Measurements from ENCODE around the gene HOXD13. TPM values are rescaled to one million over a fixed set of nuclear protein-coding genes. Genes with fewer than 3 reads are reported as not detected.

HOXD13 gene
- total RNA-seq, 4 donors from 2014 or later = not detected

- H3K36me3 ChIP-seq = no peaks in the 10 kb centered on the region
- intact Hi-C loops (cut with DNase I) = no loop called here
- H3K4me1 ChIP-seq = peaks cover 10 to 33% of the 10 kb centered on the region in 2 donors
- peak in 1 of 2 donors; percentile 35 for DNase-seq
- 2 to 3% methylated on average over 37 to 48 of the region's 85 CpGs for WGBS, 2 donors
- TF ChIP-seq POLR2A (IDR thresholded peaks at IDR 0.05) = no peak
- TF ChIP-seq, protein P1, sequence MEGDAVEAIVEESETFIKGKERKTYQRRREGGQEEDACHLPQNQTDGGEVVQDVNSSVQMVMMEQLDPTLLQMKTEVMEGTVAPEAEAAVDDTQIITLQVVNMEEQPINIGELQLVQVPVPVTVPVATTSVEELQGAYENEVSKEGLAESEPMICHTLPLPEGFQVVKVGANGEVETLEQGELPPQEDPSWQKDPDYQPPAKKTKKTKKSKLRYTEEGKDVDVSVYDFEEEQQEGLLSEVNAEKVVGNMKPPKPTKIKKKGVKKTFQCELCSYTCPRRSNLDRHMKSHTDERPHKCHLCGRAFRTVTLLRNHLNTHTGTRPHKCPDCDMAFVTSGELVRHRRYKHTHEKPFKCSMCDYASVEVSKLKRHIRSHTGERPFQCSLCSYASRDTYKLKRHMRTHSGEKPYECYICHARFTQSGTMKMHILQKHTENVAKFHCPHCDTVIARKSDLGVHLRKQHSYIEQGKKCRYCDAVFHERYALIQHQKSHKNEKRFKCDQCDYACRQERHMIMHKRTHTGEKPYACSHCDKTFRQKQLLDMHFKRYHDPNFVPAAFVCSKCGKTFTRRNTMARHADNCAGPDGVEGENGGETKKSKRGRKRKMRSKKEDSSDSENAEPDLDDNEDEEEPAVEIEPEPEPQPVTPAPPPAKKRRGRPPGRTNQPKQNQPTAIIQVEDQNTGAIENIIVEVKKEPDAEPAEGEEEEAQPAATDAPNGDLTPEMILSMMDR (IDR thresholded peaks at IDR 0.05) = no peak
- peak within 1 kb of the TSS in 1 of 3 donors; percentile 9 for H3K4me3 ChIP-seq (replicated peaks in 1 of 3)
- no peaks in the 10 kb centered on the region for H3K9me3 ChIP-seq
- H3K27me3 ChIP-seq = peaks cover 74% of the 10 kb centered on the region
- no peak within 1 kb of the TSS for H3K27ac ChIP-seq
Measured at GRCh38 chr2:176106581-176107539, 14.3 kb downstream of the HOXD13 start, which contains the start of gene HOXD11. TSS of gene HOXD11 (plus strand) at chr2:176107280. CDS start at chr2:176107356, 76 bp downstream.

DNA sequence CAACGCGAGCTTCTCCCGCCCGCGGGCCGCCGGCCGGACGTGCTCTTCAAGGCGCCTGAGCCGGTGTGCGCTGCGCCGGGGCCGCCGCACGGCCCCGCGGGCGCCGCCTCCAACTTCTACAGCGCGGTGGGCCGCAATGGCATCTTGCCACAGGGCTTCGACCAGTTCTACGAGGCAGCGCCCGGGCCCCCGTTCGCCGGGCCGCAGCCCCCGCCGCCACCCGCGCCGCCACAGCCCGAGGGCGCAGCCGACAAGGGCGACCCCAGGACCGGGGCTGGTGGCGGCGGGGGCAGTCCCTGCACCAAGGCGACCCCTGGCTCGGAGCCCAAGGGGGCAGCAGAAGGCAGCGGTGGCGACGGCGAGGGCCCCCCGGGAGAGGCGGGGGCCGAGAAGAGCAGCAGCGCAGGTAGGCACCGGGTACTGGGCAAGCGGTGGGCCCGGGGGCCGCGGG is 15.2 kb downstream of the HOXD13 start:
- intact Hi-C loops (cut with DNase I) = no loop called here
- no peaks in the 10 kb centered on the region for H3K9me3 ChIP-seq
- TF ChIP-seq, protein P1 (IDR thresholded peaks at IDR 0.05) = no peak
- TF ChIP-seq POLR2A (IDR thresholded peaks at IDR 0.05) = no peak
- H3K4me3 ChIP-seq (replicated peaks in 1 of 3) = no peak overlapping the region
- no peaks in the 10 kb centered on the region for H3K36me3 ChIP-seq
- H3K27ac ChIP-seq = no peak overlapping the region
- peaks cover 76% of the 10 kb centered on the region for H3K27me3 ChIP-seq
- H3K4me1 ChIP-seq = peaks cover 10 to 33% of the 10 kb centered on the region in 2 donors
- WGBS, 2 donors = 0% methylated on average over 5 to 8 of the region's 59 CpGs
- DNase-seq = no peak

GRCh38 chr2:176109192-176109901 is 16.8 kb downstream of the HOXD13 start:
- H3K4me1 ChIP-seq = peaks cover 7 to 31% of the 10 kb centered on the region in 2 donors
- intact Hi-C loops (cut with DNase I) = no loop called here
- DNase-seq = no peak
- TF ChIP-seq, protein P1 (IDR thresholded peaks at IDR 0.05) = no peak
- TF ChIP-seq POLR2A (IDR thresholded peaks at IDR 0.05) = no peak
- no peaks in the 10 kb centered on the region for H3K36me3 ChIP-seq
- no peak overlapping the region for H3K27ac ChIP-seq
- 12 to 13% methylated on average over 26 of the region's 26 CpGs for WGBS, 2 donors
- H3K4me3 ChIP-seq (replicated peaks in 1 of 3) = no peak overlapping the region
- peaks cover 74% of the 10 kb centered on the region for H3K27me3 ChIP-seq
- H3K9me3 ChIP-seq = no peaks in the 10 kb centered on the region

DNA sequence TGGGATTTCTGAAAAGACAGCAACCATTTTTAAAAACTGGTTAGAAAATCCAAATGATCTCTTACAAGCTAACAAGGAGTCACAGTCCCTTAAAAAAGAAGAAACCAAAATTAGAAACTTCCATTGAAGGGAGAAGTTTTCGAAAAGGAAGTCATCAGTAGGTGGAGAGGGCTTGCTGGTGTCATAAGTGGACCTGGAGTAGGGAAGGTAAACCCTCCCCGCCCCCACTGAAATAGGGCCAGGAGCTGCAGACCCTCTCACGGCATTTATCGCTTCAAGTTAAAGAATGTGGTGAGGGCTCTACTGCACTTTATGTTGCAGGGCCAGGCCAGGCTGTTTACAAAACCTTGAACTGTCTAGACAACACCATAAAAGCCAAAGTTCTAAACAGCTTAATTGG is 17.4 kb downstream of the HOXD13 start:
- no peak for DNase-seq
- TF ChIP-seq, protein P1 (IDR thresholded peaks at IDR 0.05) = no peak
- TF ChIP-seq POLR2A (IDR thresholded peaks at IDR 0.05) = no peak
- Histone ChIP-seq H3K9me3 (no peaks in the 10 kb centered on the region), H3K4me1 (peaks cover 1 to 26% of the 10 kb centered on the region in 2 donors), H3K36me3 (no peaks in the 10 kb centered on the region), H3K4me3 (replicated peaks in 1 of 3) (no peak overlapping the region), H3K27ac (no peak overlapping the region), H3K27me3 (peaks cover 73% of the 10 kb centered on the region)
- intact Hi-C loops (cut with DNase I) = no loop called here
- WGBS, 2 donors = 14 to 21% methylated on average over 4 of the region's 4 CpGs

Data from thyroid gland (tissue), 4 donors.